GM12872 (cell line): Measurements from ENCODE around the gene SLC35F1.

ENCODE experiments used
- TF ChIP-seq, protein P1 (sequence below): IDR thresholded peaks from 3 replicates; pipeline ENCODE4 v1.5.1; 2011; ENCODE audit warnings: low read depth, mild to moderate bottlenecking, low read length, moderate library complexity; ENCODE audit not compliant: insufficient read depth

Gene SLC35F1

DNA sequence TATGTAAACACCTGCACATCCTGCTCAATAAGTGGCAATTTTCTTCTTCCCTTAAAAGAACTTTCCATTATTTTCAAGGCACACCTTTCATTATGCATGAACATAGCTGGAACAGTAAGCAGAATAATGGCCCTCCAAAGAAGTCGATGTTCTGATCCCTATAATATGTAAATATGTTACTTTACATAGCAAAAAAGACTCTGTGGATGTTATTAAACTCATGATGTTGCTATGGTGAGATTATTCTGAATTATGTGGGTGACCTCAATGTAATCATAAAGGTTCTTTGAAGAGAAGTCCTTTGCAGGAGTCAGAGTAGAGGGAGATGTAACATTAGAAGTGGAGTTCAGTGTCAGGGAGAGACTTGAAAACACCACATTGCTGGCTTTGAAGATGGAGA lies 341.1 kb downstream of the SLC35F1 start:
- TF ChIP-seq, protein P1, sequence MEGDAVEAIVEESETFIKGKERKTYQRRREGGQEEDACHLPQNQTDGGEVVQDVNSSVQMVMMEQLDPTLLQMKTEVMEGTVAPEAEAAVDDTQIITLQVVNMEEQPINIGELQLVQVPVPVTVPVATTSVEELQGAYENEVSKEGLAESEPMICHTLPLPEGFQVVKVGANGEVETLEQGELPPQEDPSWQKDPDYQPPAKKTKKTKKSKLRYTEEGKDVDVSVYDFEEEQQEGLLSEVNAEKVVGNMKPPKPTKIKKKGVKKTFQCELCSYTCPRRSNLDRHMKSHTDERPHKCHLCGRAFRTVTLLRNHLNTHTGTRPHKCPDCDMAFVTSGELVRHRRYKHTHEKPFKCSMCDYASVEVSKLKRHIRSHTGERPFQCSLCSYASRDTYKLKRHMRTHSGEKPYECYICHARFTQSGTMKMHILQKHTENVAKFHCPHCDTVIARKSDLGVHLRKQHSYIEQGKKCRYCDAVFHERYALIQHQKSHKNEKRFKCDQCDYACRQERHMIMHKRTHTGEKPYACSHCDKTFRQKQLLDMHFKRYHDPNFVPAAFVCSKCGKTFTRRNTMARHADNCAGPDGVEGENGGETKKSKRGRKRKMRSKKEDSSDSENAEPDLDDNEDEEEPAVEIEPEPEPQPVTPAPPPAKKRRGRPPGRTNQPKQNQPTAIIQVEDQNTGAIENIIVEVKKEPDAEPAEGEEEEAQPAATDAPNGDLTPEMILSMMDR: no peak

DNA sequence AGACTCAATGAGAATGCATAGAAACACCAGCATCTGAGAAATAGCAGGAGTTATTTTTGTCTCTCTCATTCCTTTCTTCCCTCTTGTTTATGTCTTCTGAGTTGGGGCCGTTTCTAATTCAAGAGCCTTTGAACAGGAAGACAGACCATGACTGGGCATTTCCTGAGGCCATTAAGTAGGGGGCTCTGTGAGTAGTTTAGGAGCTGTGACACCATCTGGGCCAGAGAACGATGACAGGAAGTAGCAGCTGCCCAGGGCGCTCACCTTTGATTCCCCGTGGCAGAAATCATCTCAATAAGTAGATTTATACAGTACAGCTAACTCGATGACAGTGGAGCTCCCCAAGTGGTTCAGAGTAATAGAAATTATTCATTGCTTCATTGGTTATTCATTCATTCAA lies 342.6 kb downstream of the SLC35F1 start:
- TF ChIP-seq, protein P1: no peak

DNA sequence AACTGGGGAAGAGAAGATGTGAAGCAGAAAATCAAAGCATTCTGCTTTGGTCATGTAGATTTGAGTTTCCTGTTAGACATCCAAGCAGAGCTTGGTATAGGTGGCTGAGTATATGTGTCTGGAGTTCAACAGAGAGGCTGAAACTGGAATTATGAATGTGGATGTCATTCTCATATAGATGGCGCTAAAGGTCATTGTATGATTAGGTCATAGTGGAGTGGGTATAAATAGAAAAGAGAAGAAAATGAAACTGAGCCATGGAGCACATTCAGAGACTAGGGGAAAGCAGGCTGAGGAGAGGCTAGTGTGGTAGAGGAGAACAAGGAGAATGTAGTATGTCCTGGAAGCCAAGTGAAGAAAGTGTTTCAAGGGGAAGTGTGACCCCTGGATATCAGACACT lies 345.4 kb downstream of the SLC35F1 start:
- TF ChIP-seq, protein P1: 0 out of 3 replicates have a peak, but pooled peaks have one; percentile 10

DNA sequence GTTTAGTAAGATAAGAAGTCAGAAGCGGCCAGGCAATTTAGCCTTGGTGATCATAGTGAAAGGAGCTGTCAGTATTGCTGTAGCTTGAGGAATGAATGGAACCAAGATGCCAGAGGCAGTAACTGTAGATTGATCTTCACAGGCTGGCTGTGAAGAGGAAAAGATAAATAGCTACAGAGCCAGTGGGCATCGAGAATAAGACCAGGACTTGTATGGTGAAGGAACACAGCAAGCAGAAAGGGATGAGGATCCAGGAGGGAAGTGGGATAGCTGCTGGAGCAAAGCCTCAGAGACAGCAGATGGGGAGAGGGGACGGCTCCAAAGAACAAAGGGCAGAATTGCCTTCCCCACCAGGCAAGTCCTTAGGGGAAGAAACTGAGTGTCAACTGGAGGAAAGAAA lies 346.7 kb downstream of the SLC35F1 start:
- TF ChIP-seq, protein P1: no peak

DNA sequence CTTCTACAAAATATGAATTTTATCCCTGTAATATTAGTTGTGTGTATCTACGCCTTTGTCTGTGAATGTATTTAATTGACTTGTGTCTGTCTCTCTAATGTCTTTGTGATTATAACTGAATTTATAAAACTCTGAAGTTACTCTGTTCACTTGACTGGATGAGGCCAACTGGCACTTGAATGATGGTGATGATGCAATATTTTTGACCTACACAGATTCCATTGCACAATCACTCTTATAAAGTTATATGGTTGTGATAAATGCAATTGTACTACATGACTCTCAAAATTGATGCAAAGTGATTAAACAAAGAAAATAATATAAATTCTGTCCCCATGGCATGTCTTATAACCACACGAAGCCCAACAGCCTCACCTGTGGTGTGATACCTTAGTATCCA lies 353.8 kb downstream of the SLC35F1 start:
- TF ChIP-seq, protein P1: no peak

DNA sequence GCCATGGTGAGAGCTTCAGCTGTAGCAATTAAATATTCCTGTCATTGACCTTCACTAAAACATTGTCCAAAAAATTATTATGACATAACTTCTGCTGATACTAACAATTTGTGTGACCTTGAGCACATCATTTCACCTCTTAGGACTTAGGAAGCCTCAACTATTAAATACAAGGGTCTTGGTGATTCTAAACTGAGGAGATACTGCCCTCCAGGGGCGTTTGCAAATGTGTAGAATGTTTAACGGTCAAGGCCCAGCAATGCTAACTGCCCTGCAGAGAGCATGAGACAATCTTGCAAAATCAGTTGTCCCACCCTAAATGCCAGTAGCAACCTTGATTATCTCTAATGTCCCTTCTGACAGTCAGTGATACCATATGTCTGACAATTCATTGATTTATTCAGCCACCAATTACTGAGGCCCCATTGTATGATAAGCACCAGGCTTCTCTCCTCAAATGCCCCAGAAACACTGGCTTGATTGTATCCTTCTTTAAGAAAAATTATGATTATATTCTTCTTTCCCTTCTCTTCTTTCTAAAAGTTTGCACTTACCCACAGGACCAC lies 356.9 kb downstream of the SLC35F1 start:
- TF ChIP-seq, protein P1: peak; percentile 23; the same call in 1 of the 3 replicates

DNA sequence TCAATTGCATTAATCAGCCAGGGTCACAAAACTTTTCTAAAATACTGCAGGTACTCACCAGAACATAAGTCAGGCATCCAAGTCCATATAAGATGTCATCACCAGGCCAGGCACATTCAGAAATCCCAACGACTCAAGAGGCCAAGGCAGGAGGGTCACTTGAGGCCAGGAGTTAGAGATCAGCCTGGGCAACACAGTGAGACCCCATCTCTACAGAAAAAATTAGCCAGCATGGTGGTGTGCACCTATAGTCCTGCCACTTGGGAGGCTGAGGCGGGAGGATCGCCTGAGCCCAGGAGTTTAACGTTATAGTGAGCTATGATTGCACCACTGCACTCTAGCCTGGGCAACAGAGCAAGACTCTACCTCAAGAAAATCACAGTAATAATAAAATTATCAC lies 362.6 kb downstream of the SLC35F1 start:
- TF ChIP-seq, protein P1: no peak
